GM12878 (cell line): ENCODE measurements around the gene TADA3. TPM values are rescaled to one million over a fixed set of nuclear protein-coding genes. Genes with fewer than 3 reads are reported as not detected.

Source experiments
- ATAC-seq: fragments of 200-7000 bp; cut with Tn5 transposase; 3 replicates; pipeline ENCODE4 v1.9.1; 2020; ENCODE audit warnings: mild to moderate bottlenecking, moderate library complexity
- BruUV-seq: library from RNA; stranded (reverse); fragments of 400-500 nt; replicated peaks from 2 replicates; lab custom pipeline; 2021; lab: Mats Ljungman, UMichigan
- CTCF ChIA-PET: fragments of 300-600 bp; sonication (Branson Sonifier 250); formaldehyde crosslinking; extraction: SDS; loops from one replicate; lab custom pipeline; 2021; ENCODE audit warnings: inconsistent platforms; lab: Yijun Ruan, JAX
- POLR2A ChIA-PET: fragments of 350-600 bp; formaldehyde crosslinking; extraction: SDS; loops from one replicate; lab custom pipeline; 2021; ENCODE audit warnings: inconsistent platforms; lab: Charles Lee
- RAD21 ChIA-PET: fragments of 300-600 bp; sonication (Branson Sonifier 250); formaldehyde crosslinking; loops from one replicate; lab custom pipeline; 2023; ENCODE audit warnings: antibody characterized with exemption; ENCODE audit not compliant: unreplicated experiment; lab: Charles Lee
- SMC1A ChIA-PET: fragments of 300-600 bp; sonication (Branson Sonifier 250); formaldehyde crosslinking; loops from one replicate; lab custom pipeline; 2023; ENCODE audit not compliant: unreplicated experiment, uncharacterized antibody; lab: Charles Lee
- DNase-seq: peaks from one replicate; pipeline ENCODE4 v3.0.0-alpha.2; 2011; ENCODE audit warnings: low read depth, low spot score
- FAIRE-seq: peaks from 3 replicates; lab custom pipeline; 2011; peaks lifted over from hg19 to GRCh38; lab: Jason Lieb, UNC
- H2AFZ ChIP-seq: 2 replicates; pipeline ENCODE4 v1.6.0; 2011; ENCODE audit warnings: low read depth, low read length, control low read depth; ENCODE audit not compliant: control insufficient read depth
- H3K27ac ChIP-seq: 2 replicates; pipeline ENCODE4 v1.5.1; 2011; ENCODE audit warnings: control low read depth; ENCODE audit not compliant: control insufficient read depth, insufficient read depth
- H3K27me3 ChIP-seq, 2 experiments: replicated peaks in 1 of 2; 2 replicates each; pipeline versions ENCODE4 v1.6.0 to v1.6.1; 2011; ENCODE audit warnings: low read length in 1 of 2; ENCODE audit not compliant: control insufficient read depth in 2 of 2, insufficient read depth in 2 of 2
- H3K36me3 ChIP-seq, 2 experiments: 2 replicates each; pipeline ENCODE4 v1.5.1; 2011; ENCODE audit warnings: low read length in 1 of 2; ENCODE audit not compliant: control insufficient read depth in 2 of 2, insufficient read depth in 2 of 2
- H3K4me1 ChIP-seq: 2 replicates; pipeline ENCODE4 v1.6.1; 2011; ENCODE audit warnings: mild to moderate bottlenecking, low read length, moderate library complexity, mixed read lengths; ENCODE audit not compliant: control insufficient read depth, insufficient read depth
- H3K4me2 ChIP-seq: 2 replicates; pipeline ENCODE4 v1.6.0; 2011; ENCODE audit warnings: control low read depth; ENCODE audit not compliant: control insufficient read depth, insufficient read depth
- H3K4me3 ChIP-seq: fragments of 200-600 bp; sonication (generic); 2 replicates; pipeline ENCODE4 v1.5.1; 2016
- H3K79me2 ChIP-seq: 2 replicates; pipeline ENCODE4 v1.6.0; 2011; ENCODE audit warnings: low read length; ENCODE audit not compliant: control insufficient read depth, insufficient read depth
- H3K9ac ChIP-seq: 2 replicates; pipeline ENCODE4 v1.8.0; 2011; ENCODE audit warnings: low read length, control low read depth, mixed read lengths; ENCODE audit not compliant: control insufficient read depth, insufficient read depth
- H3K9me3 ChIP-seq: replicated peaks from 3 replicates; pipeline ENCODE4 v1.5.1; 2011; ENCODE audit warnings: mild to moderate bottlenecking, low read length; ENCODE audit not compliant: control insufficient read depth, insufficient read depth
- H4K20me1 ChIP-seq: 2 replicates; pipeline ENCODE4 v1.6.0; 2011; ENCODE audit not compliant: control insufficient read depth, insufficient read depth
- BRCA1 ChIP-seq: IDR thresholded peaks from 2 replicates; pipeline ENCODE4 v1.6.1; 2011; ENCODE audit warnings: low read depth, low read length, improper control_type of control experiment
- EGR1 ChIP-seq, 2 experiments: IDR thresholded peaks; 1 replicate in 1 of 2; 2 replicates in 1 of 2; pipeline ENCODE4 v1.6.1; 2011 to 2012; ENCODE audit warnings: low read depth in 2 of 2, low read length in 2 of 2, borderline replicate concordance in 1 of 2, mild to moderate bottlenecking in 1 of 2, moderate library complexity in 1 of 2
- FOXM1 ChIP-seq: IDR thresholded peaks from 2 replicates; pipeline ENCODE4 v1.6.1; 2012; ENCODE audit warnings: low read depth, mild to moderate bottlenecking, inconsistent platforms, low read length, moderate library complexity
- KAT2A ChIP-seq: conservative IDR thresholded peaks from 2 replicates; pipeline ENCODE4 v1.6.1; 2011; ENCODE audit warnings: low read depth, low read length; ENCODE audit not compliant: control insufficient read depth
- LARP7 ChIP-seq: fragments of 450-650 bp; IDR thresholded peaks from 2 replicates; pipeline ENCODE4 v1.6.1; 2017; ENCODE audit warnings: mild to moderate bottlenecking
- MEF2A ChIP-seq: IDR thresholded peaks from 2 replicates; pipeline ENCODE4 v1.6.1; 2011; ENCODE audit warnings: low read depth, mild to moderate bottlenecking, low read length, moderate library complexity; ENCODE audit not compliant: insufficient read depth
- NR2C1 ChIP-seq: fragments of 450-650 bp; IDR thresholded peaks from 2 replicates; pipeline ENCODE4 v1.6.1; 2017; ENCODE audit warnings: antibody characterized with exemption, mild to moderate bottlenecking, moderate library complexity
- NRF1 ChIP-seq: conservative IDR thresholded peaks from 2 replicates; pipeline ENCODE4 v1.6.1; 2011; ENCODE audit warnings: mild to moderate bottlenecking, low read depth, low read length, improper control_type of control experiment
- ZZZ3 ChIP-seq: IDR thresholded peaks from 2 replicates; pipeline ENCODE4 v1.6.1; 2011; ENCODE audit warnings: low read depth; ENCODE audit not compliant: control insufficient read depth, insufficient read length
- WGBS: methylation state at CpG from one replicate; pipeline ENCODE4 v1.1.6; 2016; ENCODE audit warnings: low lambda C conversion rate; ENCODE audit not compliant: insufficient replicate concordance, insufficient coverage; ENCODE audit errors: missing lambda C conversion rate; 5-methylcytosine and 5-hydroxymethylcytosine counted together
- in situ Hi-C: fragments of 300-500 bp; cut with MboI; formaldehyde crosslinking; loops from 9 replicates; pipeline ENCODE4 v1.14.3; 2018; ENCODE audit warnings: mixed read lengths
- intact Hi-C: fragments of 100-400 bp; cut with micrococcal nuclease; formaldehyde crosslinking; loops from one replicate; pipeline ENCODE4 v1.14.2; 2022; ENCODE audit not compliant: unreplicated experiment
- polyA plus RNA-seq, 11 experiments: library from polyadenylated mRNA; depleted of rRNA in 4 of 11; unstranded in 6 of 11; stranded (reverse) in 5 of 11; fragments of >200 nt; fragmentation: Nextera tagmentation in 4 of 11; fragmentation: Illumina TruSeq in 1 of 11; extraction: Ambion mirVana in 4 of 11; extraction: Trizol in 1 of 11; gene quantifications; 1 replicate in 1 of 11; 2 replicates in 10 of 11; pipeline versions ENCODE4 v1.2.1 to v1.2.3, GENCODE V29; 2011 to 2016; ENCODE audit warnings: inconsistent platforms in 2 of 11, missing spikeins in 2 of 11, low read depth in 1 of 11
- total RNA-seq, 4 experiments: library from RNA; depleted of rRNA in 3 of 4; stranded (reverse); fragments of >200 nt in 3 of 4; fragmentation: Illumina TruSeq in 1 of 4; extraction: Trizol in 1 of 4; gene quantifications; 2 replicates each; pipeline versions ENCODE4 v1.2.1 to v1.2.3, GENCODE V29; 2013 to 2021
- TF ChIP-seq, protein P1 (sequence below): fragments of 450-650 bp; formaldehyde crosslinking; IDR thresholded peaks from 2 replicates; pipeline ENCODE4 v1.4.0; 2022; ENCODE audit warnings: mild to moderate bottlenecking, moderate library complexity
- TF ChIP-seq, protein P2 (sequence below): fragments of 450-650 bp; IDR thresholded peaks from 2 replicates; pipeline ENCODE4 v1.6.1; 2014; ENCODE audit warnings: mild to moderate bottlenecking
- TF ChIP-seq, protein P3 (sequence below): IDR thresholded peaks from 2 replicates; pipeline ENCODE4 v1.6.1; 2012; ENCODE audit warnings: mild to moderate bottlenecking, low read depth, low read length
- TF ChIP-seq, protein P4 (sequence below): fragments of 450-650 bp; IDR thresholded peaks from 2 replicates; pipeline ENCODE4 v1.6.1; 2017; ENCODE audit warnings: mild to moderate bottlenecking, moderate library complexity

Gene TADA3
- total and polyA plus RNA-seq, 10 of the 15 experiments (the other 5 are each of a cell fraction or from before 2014, with no cell fraction given): 2.6 to 71.2 (median 51.0) TPM

DNA sequence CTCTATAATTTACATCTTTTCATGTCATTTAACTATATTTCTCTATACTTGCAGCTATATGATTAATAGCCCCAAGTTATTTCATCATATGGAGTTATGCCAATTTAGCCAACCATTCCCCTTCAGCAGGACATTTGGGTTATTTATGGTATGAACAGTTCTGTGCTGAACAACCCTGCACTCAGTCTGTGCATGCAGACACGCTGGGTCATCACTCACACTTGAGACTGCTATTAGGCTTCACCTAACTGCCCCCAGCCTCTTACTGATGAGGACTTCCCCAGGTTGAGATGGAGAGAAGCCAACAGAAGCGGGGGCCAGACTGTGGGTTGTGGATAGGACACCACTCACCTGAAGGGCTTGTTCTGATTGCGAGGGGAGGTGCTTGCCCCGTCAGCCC, 7.3 kb downstream of the TADA3 start:
- H3K27me3 ChIP-seq: no peaks in the 10 kb centered on the region
- in situ Hi-C loops (no loop called here), intact Hi-C loops (no loop called here)
- no peak for DNase-seq
- no peak overlapping the region for H2AFZ ChIP-seq
- no peak overlapping the region for H3K27ac ChIP-seq
- 93% methylated on average over 4 of the region's 4 CpGs for WGBS
- ChIA-PET CTCF (no interaction called here), SMC1A (no interaction called here), RAD21 (no interaction called here), POLR2A (no interaction called here)
- H3K4me3 ChIP-seq: no peak overlapping the region
- H4K20me1 ChIP-seq: no peaks in the 10 kb centered on the region
- H3K4me2 ChIP-seq: no peak overlapping the region
- H3K9ac ChIP-seq: no peak overlapping the region
- no peaks in the 10 kb centered on the region for H3K79me2 ChIP-seq
- no peak for FAIRE-seq
- peaks cover 8 to 13% of the 10 kb centered on the region in 2 experiments; a peak in 3 of 4 replicates for H3K36me3 ChIP-seq
- no TSS peak for BruUV-seq
- no peaks in the 10 kb centered on the region for H3K9me3 ChIP-seq
- ATAC-seq: no peak
- peaks cover 14% of the 10 kb centered on the region for H3K4me1 ChIP-seq
- TF ChIP-seq KAT2A (no peak), ZZZ3 (no peak), NR2C1 (no peak), NRF1 (no peak), LARP7 (no peak), BRCA1 (no peak), FOXM1 (no peak), EGR1 (IDR thresholded peaks at IDR 0.05; ENCODE audit: borderline replicate concordance in 1 of 2, low read depth in 2 of 2, low read length in 2 of 2) (no peak), MEF2A (no peak)
- TF ChIP-seq, protein P1, sequence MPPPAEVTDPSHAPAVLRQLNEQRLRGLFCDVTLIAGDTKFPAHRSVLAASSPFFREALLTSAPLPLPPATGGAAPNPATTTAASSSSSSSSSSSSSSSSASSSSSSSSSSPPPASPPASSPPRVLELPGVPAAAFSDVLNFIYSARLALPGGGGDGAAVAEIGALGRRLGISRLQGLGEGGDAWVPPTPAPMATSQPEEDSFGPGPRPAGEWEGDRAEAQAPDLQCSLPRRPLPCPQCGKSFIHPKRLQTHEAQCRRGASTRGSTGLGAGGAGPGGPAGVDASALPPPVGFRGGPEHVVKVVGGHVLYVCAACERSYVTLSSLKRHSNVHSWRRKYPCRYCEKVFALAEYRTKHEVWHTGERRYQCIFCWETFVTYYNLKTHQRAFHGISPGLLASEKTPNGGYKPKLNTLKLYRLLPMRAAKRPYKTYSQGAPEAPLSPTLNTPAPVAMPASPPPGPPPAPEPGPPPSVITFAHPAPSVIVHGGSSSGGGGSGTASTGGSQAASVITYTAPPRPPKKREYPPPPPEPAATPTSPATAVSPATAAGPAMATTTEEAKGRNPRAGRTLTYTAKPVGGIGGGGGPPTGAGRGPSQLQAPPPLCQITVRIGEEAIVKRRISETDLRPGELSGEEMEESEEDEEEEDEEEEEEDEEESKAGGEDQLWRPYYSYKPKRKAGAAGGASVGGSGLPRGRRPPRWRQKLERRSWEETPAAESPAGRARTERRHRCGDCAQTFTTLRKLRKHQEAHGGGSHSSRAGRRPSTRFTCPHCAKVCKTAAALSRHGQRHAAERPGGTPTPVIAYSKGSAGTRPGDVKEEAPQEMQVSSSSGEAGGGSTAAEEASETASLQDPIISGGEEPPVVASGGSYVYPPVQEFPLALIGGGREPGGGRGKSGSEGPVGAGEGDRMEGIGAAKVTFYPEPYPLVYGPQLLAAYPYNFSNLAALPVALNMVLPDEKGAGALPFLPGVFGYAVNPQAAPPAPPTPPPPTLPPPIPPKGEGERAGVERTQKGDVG (CRISPR knock-in tag): no peak
- TF ChIP-seq, protein P2, sequence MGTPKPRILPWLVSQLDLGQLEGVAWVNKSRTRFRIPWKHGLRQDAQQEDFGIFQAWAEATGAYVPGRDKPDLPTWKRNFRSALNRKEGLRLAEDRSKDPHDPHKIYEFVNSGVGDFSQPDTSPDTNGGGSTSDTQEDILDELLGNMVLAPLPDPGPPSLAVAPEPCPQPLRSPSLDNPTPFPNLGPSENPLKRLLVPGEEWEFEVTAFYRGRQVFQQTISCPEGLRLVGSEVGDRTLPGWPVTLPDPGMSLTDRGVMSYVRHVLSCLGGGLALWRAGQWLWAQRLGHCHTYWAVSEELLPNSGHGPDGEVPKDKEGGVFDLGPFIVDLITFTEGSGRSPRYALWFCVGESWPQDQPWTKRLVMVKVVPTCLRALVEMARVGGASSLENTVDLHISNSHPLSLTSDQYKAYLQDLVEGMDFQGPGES: no peak
- TF ChIP-seq, protein P3, sequence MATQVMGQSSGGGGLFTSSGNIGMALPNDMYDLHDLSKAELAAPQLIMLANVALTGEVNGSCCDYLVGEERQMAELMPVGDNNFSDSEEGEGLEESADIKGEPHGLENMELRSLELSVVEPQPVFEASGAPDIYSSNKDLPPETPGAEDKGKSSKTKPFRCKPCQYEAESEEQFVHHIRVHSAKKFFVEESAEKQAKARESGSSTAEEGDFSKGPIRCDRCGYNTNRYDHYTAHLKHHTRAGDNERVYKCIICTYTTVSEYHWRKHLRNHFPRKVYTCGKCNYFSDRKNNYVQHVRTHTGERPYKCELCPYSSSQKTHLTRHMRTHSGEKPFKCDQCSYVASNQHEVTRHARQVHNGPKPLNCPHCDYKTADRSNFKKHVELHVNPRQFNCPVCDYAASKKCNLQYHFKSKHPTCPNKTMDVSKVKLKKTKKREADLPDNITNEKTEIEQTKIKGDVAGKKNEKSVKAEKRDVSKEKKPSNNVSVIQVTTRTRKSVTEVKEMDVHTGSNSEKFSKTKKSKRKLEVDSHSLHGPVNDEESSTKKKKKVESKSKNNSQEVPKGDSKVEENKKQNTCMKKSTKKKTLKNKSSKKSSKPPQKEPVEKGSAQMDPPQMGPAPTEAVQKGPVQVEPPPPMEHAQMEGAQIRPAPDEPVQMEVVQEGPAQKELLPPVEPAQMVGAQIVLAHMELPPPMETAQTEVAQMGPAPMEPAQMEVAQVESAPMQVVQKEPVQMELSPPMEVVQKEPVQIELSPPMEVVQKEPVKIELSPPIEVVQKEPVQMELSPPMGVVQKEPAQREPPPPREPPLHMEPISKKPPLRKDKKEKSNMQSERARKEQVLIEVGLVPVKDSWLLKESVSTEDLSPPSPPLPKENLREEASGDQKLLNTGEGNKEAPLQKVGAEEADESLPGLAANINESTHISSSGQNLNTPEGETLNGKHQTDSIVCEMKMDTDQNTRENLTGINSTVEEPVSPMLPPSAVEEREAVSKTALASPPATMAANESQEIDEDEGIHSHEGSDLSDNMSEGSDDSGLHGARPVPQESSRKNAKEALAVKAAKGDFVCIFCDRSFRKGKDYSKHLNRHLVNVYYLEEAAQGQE: no peak
- TF ChIP-seq, protein P4, sequence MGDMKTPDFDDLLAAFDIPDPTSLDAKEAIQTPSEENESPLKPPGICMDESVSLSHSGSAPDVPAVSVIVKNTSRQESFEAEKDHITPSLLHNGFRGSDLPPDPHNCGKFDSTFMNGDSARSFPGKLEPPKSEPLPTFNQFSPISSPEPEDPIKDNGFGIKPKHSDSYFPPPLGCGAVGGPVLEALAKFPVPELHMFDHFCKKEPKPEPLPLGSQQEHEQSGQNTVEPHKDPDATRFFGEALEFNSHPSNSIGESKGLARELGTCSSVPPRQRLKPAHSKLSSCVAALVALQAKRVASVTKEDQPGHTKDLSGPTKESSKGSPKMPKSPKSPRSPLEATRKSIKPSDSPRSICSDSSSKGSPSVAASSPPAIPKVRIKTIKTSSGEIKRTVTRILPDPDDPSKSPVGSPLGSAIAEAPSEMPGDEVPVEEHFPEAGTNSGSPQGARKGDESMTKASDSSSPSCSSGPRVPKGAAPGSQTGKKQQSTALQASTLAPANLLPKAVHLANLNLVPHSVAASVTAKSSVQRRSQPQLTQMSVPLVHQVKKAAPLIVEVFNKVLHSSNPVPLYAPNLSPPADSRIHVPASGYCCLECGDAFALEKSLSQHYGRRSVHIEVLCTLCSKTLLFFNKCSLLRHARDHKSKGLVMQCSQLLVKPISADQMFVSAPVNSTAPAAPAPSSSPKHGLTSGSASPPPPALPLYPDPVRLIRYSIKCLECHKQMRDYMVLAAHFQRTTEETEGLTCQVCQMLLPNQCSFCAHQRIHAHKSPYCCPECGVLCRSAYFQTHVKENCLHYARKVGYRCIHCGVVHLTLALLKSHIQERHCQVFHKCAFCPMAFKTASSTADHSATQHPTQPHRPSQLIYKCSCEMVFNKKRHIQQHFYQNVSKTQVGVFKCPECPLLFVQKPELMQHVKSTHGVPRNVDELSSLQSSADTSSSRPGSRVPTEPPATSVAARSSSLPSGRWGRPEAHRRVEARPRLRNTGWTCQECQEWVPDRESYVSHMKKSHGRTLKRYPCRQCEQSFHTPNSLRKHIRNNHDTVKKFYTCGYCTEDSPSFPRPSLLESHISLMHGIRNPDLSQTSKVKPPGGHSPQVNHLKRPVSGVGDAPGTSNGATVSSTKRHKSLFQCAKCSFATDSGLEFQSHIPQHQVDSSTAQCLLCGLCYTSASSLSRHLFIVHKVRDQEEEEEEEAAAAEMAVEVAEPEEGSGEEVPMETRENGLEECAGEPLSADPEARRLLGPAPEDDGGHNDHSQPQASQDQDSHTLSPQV: no peak
